GM18867 (cell line): ENCODE results near the gene ATP6V0C.
"Not testable (repeated sequence)": the region's sequence is repeated elsewhere in the genome, so short reads cannot be mapped to it uniquely, and the experiment has no call there.

Experiments used
- ATAC-seq: cut with Tn5 transposase; IDR thresholded peaks from one replicate; pipeline ENCODE4 v1.9.1; 2021; ENCODE audit warnings: mild to moderate bottlenecking, moderate library complexity; ENCODE audit not compliant: unreplicated experiment

Gene ATP6V0C

DNA sequence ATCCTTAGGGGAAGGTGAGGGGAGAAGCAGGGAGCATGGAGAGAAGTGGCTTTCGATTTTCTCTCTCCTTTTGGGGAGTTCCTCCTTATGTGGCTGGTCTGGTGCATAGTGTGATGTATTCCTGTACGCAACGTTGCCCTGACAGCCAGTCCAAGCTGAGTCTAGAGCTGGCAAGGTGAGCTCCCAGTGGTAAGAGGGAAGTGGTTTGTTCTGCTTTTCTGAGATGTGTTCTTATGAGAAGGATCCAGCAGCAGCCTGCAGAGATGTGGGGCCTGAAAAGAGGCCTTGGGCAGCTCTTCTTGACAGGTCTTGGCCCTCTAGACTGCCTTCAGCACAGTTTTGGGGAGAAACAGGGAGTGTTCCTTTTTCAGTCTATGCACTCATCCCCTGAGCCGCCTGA lies 27.2 kb downstream of the ATP6V0C start:
- not testable (repeated sequence) for ATAC-seq

- not testable (repeated sequence) for ATAC-seq
These were observed 27.7 kb downstream of the ATP6V0C start for GRCh38 chr16:2541409-2541808.

DNA sequence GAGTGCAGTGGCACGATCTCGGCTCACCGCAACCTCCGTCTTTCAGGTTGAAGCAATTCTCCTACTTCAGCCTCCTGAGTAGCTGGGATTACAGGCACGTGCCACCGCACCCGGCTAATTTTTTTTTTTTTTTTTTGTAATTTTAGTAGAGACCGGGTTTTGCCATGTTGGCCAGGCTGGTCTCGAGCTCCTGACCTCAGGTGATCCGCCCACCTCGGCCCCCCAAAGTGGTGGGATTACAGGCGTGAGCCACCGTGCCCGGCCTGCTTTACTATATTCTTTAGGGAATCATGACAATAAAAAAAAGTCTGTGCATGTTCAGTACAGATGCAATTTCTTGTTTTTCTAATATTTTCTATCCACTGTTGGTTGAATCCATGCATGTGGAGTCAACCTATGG lies 30.0 kb downstream of the ATP6V0C start:
- ATAC-seq = not testable (repeated sequence)

- not testable (repeated sequence) for ATAC-seq
These were observed 36.6 kb downstream of the ATP6V0C start for GRCh38 chr16:2550283-2550878.

GRCh38 chr16:2551420-2551889 lies 37.7 kb downstream of the ATP6V0C start:
- ATAC-seq = not testable (repeated sequence)

- not testable (repeated sequence) for ATAC-seq
These were observed 41.1 kb downstream of the ATP6V0C start for GRCh38 chr16:2554709-2555425.

- not testable (repeated sequence) for ATAC-seq
These were observed 43.4 kb downstream of the ATP6V0C start for GRCh38 chr16:2557150-2557549.

- peak; percentile 52 for ATAC-seq
These were observed 46.5 kb downstream of the ATP6V0C start for GRCh38 chr16:2560131-2560797.

GRCh38 chr16:2560798-2561133 lies 47.0 kb downstream of the ATP6V0C start:
- ATAC-seq = peak; percentile 40

GRCh38 chr16:2567506-2567905 lies 53.8 kb downstream of the ATP6V0C start:
- ATAC-seq = not testable (repeated sequence)

DNA sequence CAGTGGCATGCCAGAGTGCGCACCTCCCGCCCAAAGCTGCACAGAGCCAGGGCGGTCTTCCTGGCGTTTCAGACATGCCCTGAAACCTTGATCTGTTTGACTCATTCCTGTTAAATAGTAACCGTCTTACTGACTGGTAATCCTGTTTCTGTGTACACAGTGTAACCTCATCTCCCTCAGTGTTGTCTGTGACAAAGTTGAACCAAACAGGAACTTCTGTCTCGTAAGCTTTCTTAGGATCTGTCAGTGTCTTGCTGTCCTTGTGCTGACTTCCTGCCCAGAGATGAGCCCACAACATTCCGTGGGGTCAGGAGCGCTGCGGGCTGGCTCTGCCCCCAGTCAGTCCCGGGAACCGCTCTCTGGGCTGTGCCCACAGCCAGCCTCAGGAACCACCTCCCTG lies 54.8 kb downstream of the ATP6V0C start:
- not testable (repeated sequence) for ATAC-seq
